ENCODE measurements around the gene MYO10. TPM values are rescaled to one million over a fixed set of nuclear protein-coding genes. Genes with fewer than 3 reads are reported as not detected.

Gene MYO10
- total and polyA plus RNA-seq, 8 donors: 32.6 to 71.5 (median 65.0) TPM

DNA sequence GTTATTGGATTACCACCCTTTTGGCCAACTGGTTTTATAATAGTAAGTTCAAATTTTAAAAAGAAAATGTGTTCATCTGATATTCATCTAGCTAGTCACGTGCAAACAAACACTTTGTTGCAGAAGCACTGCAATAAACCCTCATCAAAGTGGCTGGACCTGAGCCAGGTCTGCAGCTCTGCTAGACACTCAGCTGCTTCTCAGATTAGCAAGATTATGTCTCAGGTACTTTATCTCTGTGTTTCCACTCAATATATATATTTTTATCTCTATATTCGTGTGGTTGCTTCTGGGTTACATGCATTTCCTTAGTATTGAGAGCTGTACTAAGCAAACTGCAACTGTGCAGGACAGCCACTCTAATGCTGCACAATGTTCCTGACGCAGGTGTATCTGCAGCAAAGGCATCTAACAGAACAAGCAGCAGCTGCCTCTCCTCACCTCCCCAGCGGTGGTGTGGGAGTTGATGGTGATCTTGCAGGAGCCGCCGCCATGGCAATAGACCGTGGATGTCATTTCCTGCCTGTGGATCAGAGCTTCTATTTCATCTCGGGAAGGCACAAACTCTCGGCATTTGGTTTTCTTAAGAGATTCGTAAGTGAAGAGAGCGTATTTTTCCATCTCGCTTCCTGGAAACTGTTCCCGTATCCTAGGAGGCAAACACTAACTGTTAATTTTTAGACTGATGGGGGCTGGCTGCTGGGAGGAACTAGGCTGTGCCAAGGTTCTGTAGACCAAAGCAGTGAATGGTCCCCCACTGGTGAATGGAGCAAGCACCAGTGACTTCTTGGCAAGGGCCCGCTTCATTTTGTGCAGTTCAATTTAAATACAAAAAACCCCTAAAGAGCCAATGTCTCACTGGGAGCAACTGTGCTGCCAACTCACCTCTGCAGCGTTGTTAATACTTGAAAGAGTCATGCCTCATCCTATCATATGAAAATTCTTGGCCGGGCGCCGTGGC, 262.6 kb downstream of the MYO10 start:
- Histone ChIP-seq H3K27ac (no peak overlapping the region), H3K27me3 (no peaks in the 10 kb centered on the region), H3K9me3 (no peaks in the 10 kb centered on the region), H3K4me1 (no peaks in the 10 kb centered on the region), H3K36me3 (peaks cover 0 to 81% of the 10 kb centered on the region in 2 donors), H3K4me3 (no peak overlapping the region)
- intact Hi-C loops (cut with DNase I): no loop called here
- ATAC-seq: no peak
- TF ChIP-seq, protein P1, sequence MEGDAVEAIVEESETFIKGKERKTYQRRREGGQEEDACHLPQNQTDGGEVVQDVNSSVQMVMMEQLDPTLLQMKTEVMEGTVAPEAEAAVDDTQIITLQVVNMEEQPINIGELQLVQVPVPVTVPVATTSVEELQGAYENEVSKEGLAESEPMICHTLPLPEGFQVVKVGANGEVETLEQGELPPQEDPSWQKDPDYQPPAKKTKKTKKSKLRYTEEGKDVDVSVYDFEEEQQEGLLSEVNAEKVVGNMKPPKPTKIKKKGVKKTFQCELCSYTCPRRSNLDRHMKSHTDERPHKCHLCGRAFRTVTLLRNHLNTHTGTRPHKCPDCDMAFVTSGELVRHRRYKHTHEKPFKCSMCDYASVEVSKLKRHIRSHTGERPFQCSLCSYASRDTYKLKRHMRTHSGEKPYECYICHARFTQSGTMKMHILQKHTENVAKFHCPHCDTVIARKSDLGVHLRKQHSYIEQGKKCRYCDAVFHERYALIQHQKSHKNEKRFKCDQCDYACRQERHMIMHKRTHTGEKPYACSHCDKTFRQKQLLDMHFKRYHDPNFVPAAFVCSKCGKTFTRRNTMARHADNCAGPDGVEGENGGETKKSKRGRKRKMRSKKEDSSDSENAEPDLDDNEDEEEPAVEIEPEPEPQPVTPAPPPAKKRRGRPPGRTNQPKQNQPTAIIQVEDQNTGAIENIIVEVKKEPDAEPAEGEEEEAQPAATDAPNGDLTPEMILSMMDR (IDR thresholded peaks at IDR 0.05): no peak
- DNase-seq: no peak

DNA sequence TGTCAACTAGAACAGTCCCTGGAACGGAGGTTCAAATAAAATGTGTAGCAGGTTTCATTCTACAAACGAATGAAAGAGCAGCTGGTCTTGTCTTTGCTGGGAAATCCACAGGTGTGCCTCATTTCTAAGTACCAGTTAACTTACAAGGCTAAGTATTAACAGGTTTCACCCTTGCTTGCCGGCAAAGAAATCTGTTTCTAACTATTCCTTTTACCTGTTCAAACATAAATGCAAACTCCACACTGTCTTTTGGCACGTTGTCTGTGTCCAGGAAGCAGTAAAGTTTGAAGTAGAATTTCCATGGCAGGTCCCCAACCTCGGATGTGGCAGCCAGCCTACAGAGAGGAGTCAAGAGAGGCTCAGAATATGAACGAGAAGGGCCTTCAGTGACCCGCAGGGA, 264.9 kb downstream of the MYO10 start:
- TF ChIP-seq, protein P1 (IDR thresholded peaks at IDR 0.05): no peak
- ATAC-seq: no peak
- H3K36me3 ChIP-seq: peaks cover 0 to 88% of the 10 kb centered on the region in 2 donors

DNA sequence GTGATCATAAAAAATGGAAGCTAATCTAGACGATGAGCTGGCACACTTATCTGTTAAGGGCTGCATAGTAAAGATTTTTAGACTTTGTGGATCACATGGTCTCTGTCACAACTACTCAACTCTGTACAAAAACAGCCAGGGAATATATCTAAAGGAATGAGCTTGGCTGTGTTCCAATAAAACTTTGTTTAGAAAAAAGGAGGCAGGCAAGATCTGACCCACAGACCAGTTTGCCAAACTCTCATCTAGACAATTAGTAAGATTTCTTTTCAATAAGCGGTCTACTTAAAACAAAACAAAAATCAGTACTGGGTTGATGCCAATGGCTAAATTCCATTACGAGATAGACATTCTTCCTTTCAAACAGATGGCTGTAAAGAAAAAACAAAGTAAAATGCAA, 266.3 kb downstream of the MYO10 start:
- Histone ChIP-seq H3K4me3 (no peak overlapping the region), H3K4me1 (peaks cover 0 to 3% of the 10 kb centered on the region in 2 donors), H3K27ac (no peak overlapping the region), H3K27me3 (no peaks in the 10 kb centered on the region), H3K9me3 (no peaks in the 10 kb centered on the region), H3K36me3 (peaks cover 0 to 80% of the 10 kb centered on the region in 2 donors)
- DNase-seq (peak in 2 of 4 donors; percentile 74), ATAC-seq (no peak)
- TF ChIP-seq, protein P1 (IDR thresholded peaks at IDR 0.05): no peak
- intact Hi-C loops (cut with DNase I): no loop called here

More for the DNA sequence above, 264.9 kb downstream of the MYO10 start:
- DNase-seq: no peak
- H3K9me3 ChIP-seq: no peaks in the 10 kb centered on the region
- intact Hi-C loops (cut with DNase I): no loop called here
- no peak overlapping the region for H3K4me3 ChIP-seq
- H3K4me1 ChIP-seq: peaks cover 0 to 3% of the 10 kb centered on the region in 2 donors
- no peak overlapping the region for H3K27ac ChIP-seq
- no peaks in the 10 kb centered on the region for H3K27me3 ChIP-seq

DNA sequence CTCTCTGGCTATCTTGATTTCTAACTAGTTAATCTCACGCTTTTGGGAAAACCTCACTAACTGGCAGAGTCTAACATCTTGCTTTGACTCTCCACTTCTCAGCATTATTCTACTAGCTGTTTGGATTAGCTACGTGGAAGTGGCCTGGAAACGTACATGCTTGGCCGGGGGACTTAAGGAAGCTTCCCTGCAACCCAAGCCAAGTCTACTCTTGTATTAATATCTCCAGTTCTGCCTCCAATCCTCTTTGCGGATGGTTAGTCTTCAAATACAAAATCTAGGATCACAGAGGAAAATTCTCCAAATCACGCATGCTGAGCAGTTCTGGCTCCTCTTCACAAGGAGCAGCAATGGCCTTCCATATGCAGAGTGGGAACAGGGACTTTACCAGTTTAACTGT, 267.5 kb downstream of the MYO10 start:
- DNase-seq (no peak), ATAC-seq (no peak)
- intact Hi-C loops (cut with DNase I): no loop called here
- H3K4me1 ChIP-seq: peaks cover 0 to 3% of the 10 kb centered on the region in 2 donors
- TF ChIP-seq, protein P1 (IDR thresholded peaks at IDR 0.05): no peak
- H3K27me3 ChIP-seq: no peaks in the 10 kb centered on the region
- no peak overlapping the region for H3K4me3 ChIP-seq
- peaks cover 0 to 76% of the 10 kb centered on the region in 2 donors for H3K36me3 ChIP-seq
- H3K9me3 ChIP-seq: no peaks in the 10 kb centered on the region
- H3K27ac ChIP-seq: no peak overlapping the region

DNA sequence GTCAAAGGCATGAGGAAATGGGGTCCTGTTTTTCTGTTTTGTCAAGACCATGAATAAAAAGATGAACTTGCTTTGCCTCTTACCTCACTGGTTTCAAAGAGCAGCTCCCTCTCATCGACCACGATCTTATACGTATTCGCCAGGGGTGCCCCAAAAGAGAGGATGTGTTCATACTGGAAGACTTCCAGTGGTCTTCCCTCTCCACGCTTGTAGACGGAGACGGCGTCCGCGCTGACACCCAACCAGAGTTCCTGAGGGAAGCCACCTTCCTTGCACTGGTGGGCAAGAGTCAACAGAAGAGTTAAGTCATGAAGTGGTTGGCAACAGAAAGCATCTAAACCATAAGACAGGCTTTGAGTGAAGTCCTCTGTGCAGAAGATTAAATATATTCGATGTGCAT, 267.9 kb downstream of the MYO10 start:
- peaks cover 0 to 3% of the 10 kb centered on the region in 2 donors for H3K4me1 ChIP-seq
- no peaks in the 10 kb centered on the region for H3K9me3 ChIP-seq
- TF ChIP-seq, protein P1 (IDR thresholded peaks at IDR 0.05): no peak
- intact Hi-C loops (cut with DNase I): no loop called here
- H3K27ac ChIP-seq: no peak overlapping the region
- no peak overlapping the region for H3K4me3 ChIP-seq
- ATAC-seq: no peak
- H3K27me3 ChIP-seq: no peaks in the 10 kb centered on the region
- no peak for DNase-seq
- peaks cover 0 to 71% of the 10 kb centered on the region in 2 donors for H3K36me3 ChIP-seq

Measured in left lung (tissue), 10 donors.